CD14-positive monocyte (primary cell): ENCODE data around the gene ZNF518B. TPM values are rescaled to one million over a fixed set of nuclear protein-coding genes. Genes with fewer than 3 reads are reported as not detected.

Experiments
- DNase-seq, 3 donors: peaks; one replicate each; pipeline ENCODE4 v3.0.0-alpha.2; 2011 to 2022
- H2AFZ ChIP-seq: 2 replicates; pipeline ENCODE4 v1.6.0; 2012; ENCODE audit warnings: mild to moderate bottlenecking, low read depth, low read length, inconsistent platforms; ENCODE audit not compliant: insufficient read depth, poor library complexity, severe bottlenecking
- H3K27ac ChIP-seq, 2 donors: 1 replicate in 1 of 2; 2 replicates in 1 of 2; pipeline ENCODE4 v1.5.1; 2012 to 2013; ENCODE audit warnings: low read length in 2 of 2, control low read depth in 1 of 2, inconsistent platforms in 1 of 2, low read depth in 1 of 2, mild to moderate bottlenecking in 1 of 2
- H3K27me3 ChIP-seq, 2 donors: one replicate each; pipeline versions ENCODE4 v1.6.0 to v1.6.1; 2011 to 2013; ENCODE audit warnings: low read length in 2 of 2; ENCODE audit not compliant: control insufficient read depth in 2 of 2, insufficient read depth in 2 of 2
- H3K36me3 ChIP-seq, 2 donors: replicated peaks in 1 of 2; 1 replicate in 1 of 2; 2 replicates in 1 of 2; pipeline versions ENCODE4 v1.5.1 to v1.6.1; 2012 to 2013; ENCODE audit warnings: low read length in 2 of 2, control low read depth in 1 of 2, inconsistent platforms in 1 of 2, mild to moderate bottlenecking in 1 of 2; ENCODE audit not compliant: insufficient read depth in 2 of 2, control insufficient read depth in 1 of 2
- H3K4me1 ChIP-seq, 2 donors: 1 replicate in 1 of 2; 2 replicates in 1 of 2; pipeline versions ENCODE4 v1.5.1 to v1.6.1; 2012 to 2013; ENCODE audit warnings: low read length in 2 of 2, control low read depth in 1 of 2, inconsistent platforms in 1 of 2, mild to moderate bottlenecking in 1 of 2, moderate library complexity in 1 of 2; ENCODE audit not compliant: insufficient read depth in 2 of 2, control insufficient read depth in 1 of 2
- H3K4me2 ChIP-seq: replicated peaks from 2 replicates; pipeline ENCODE3; 2012; ENCODE audit warnings: low read length, moderate library complexity, mild to moderate bottlenecking; ENCODE audit not compliant: poor library complexity, severe bottlenecking; ENCODE audit errors: extremely low read depth
- H3K4me3 ChIP-seq, 3 experiments: fragments of 200-600 bp in 1 of 3; sonication (generic) in 1 of 3; replicated peaks in 1 of 3; 1 replicate in 2 of 3; 2 replicates in 1 of 3; pipeline ENCODE4 v1.5.1; 2011 to 2013; ENCODE audit warnings: low read length in 3 of 3, mild to moderate bottlenecking in 3 of 3, control low read depth in 2 of 3, low read depth in 2 of 3, inconsistent platforms in 1 of 3, moderate library complexity in 1 of 3
- H3K79me2 ChIP-seq: 2 replicates; pipeline ENCODE4 v1.6.0; 2012; ENCODE audit warnings: mild to moderate bottlenecking, control low read depth, inconsistent platforms, low read length, moderate library complexity; ENCODE audit not compliant: insufficient read depth
- H3K9ac ChIP-seq: 2 replicates; pipeline ENCODE4 v1.6.0; 2017; ENCODE audit warnings: low read length, mild to moderate bottlenecking; ENCODE audit not compliant: insufficient read depth, poor library complexity, severe bottlenecking
- H3K9me3 ChIP-seq, 2 donors: replicated peaks in 1 of 2; 1 replicate in 1 of 2; 2 replicates in 1 of 2; pipeline versions ENCODE4 v1.5.1 to v1.6.1; 2012 to 2013; ENCODE audit warnings: low read length in 2 of 2, control low read depth in 1 of 2; ENCODE audit not compliant: control insufficient read depth in 1 of 2, insufficient read depth in 1 of 2
- H4K20me1 ChIP-seq: 2 replicates; pipeline ENCODE4 v1.6.0; 2012; ENCODE audit warnings: mild to moderate bottlenecking, low read length, control low read depth, moderate library complexity; ENCODE audit not compliant: insufficient read depth
- H3K27ac Mint-ChIP-seq, 7 donors: one replicate each; pipeline ENCODE4 v1.8.0; 2020; ENCODE audit warnings: mild to moderate bottlenecking in 7 of 7, mixed read lengths in 7 of 7, moderate library complexity in 6 of 7, inconsistent platforms in 2 of 7
- H3K27me3 Mint-ChIP-seq, 3 donors: one replicate each; pipeline ENCODE4 v1.8.0; 2021 to 2022; ENCODE audit warnings: low read depth in 3 of 3, mild to moderate bottlenecking in 3 of 3, mixed read lengths in 3 of 3, moderate library complexity in 3 of 3, inconsistent platforms in 1 of 3
- H3K36me3 Mint-ChIP-seq, 2 donors: one replicate each; pipeline ENCODE4 v1.8.0; 2020; ENCODE audit warnings: mixed read lengths in 2 of 2, inconsistent platforms in 1 of 2, mild to moderate bottlenecking in 1 of 2
- H3K4me1 Mint-ChIP-seq: one replicate; pipeline ENCODE4 v1.8.0; 2020; ENCODE audit warnings: mild to moderate bottlenecking, mixed read lengths
- H3K4me3 Mint-ChIP-seq, 2 donors: one replicate each; pipeline ENCODE4 v1.8.0; 2020; ENCODE audit warnings: mild to moderate bottlenecking in 2 of 2, mixed read lengths in 2 of 2, moderate library complexity in 1 of 2
- H3K9me3 Mint-ChIP-seq, 7 donors: one replicate each; pipeline ENCODE4 v1.8.0; 2020 to 2022; ENCODE audit warnings: mixed read lengths in 7 of 7, mild to moderate bottlenecking in 6 of 7, moderate library complexity in 6 of 7, inconsistent platforms in 2 of 7
- CTCF ChIP-seq: fragments of 200-600 bp; IDR thresholded peaks from one replicate; pipeline ENCODE4 v1.8.0; 2022; ENCODE audit warnings: antibody characterized with exemption, mild to moderate bottlenecking
- WGBS: methylation state at CpG from one replicate; pipeline ENCODE4 v1.1.5; 2013; ENCODE audit warnings: missing lambda C conversion rate; ENCODE audit not compliant: insufficient coverage; 5-methylcytosine and 5-hydroxymethylcytosine counted together
- intact Hi-C, 2 donors: fragments of 100-400 bp; cut with micrococcal nuclease; formaldehyde crosslinking; loops; one replicate each; pipeline versions ENCODE4 v1.15.0 to v1.15.1; 2023
- polyA plus RNA-seq, 3 donors: library from polyadenylated mRNA; depleted of rRNA in 1 of 3; unstranded in 2 of 3; stranded (reverse) in 1 of 3; fragments of 300-500 nt in 2 of 3; fragments of >200 nt in 1 of 3; fragmentation: Illumina TruSeq in 2 of 3; gene quantifications; 1 replicate in 2 of 3; 2 replicates in 1 of 3; pipeline ENCODE4 v1.2.3, GENCODE V29; 2012 to 2021

The ZNF518B gene
- polyA plus RNA-seq, 3 donors: 4.5 to 11.3 (median 5.4) TPM

DNA sequence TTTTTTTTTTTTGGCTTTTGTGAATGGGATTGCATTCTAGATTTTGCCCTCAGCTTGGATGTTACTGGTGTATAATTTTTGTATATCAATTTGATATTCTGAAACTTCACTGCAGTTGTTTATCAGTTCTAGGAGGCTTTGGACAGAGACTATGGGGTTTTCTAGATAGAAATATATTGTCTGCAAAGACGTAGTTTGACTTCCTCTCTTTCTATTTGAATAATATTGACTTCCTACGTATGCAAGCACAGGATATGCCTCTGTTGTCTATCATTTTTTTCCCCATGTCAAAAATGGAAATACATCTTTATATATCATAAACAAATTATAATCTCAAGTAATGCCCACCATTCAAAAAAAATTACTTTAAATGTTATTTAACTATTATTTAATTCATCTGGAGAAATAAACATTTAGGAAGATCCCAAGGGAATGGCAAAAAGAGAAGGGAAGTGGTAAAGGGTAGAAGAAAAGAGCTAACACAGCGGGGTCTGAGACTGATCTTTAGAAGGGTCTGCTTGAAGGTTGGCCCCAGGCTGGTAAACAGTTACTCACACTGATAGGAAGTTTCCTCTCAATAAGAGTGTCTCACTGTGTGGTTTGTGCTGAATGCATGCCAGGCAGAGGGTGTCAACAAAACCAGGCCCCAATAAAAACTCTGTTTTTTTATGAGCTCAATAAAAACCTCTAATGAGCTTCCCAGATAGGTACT is 35.7 kb downstream of the ZNF518B start:
- Mint-ChIP-seq H3K36me3 (no peaks in the 10 kb centered on the region), H3K9me3 (peaks cover 0 to 4% (median 3%) of the 10 kb centered on the region in 7 donors), H3K4me1 (no peaks in the 10 kb centered on the region), H3K4me3 (no peak overlapping the region), H3K27ac (no peak overlapping the region), H3K27me3 (peaks cover 2 to 7% (median 3%) of the 10 kb centered on the region in 3 donors)
- no CpG with 5 or more reads among the region's 3 CpGs for WGBS
- H3K27ac ChIP-seq: no peak overlapping the region
- no peak for DNase-seq
- no peak overlapping the region for H3K4me2 ChIP-seq
- TF ChIP-seq CTCF: no peak
- no peak overlapping the region for H3K4me3 ChIP-seq
- no peaks in the 10 kb centered on the region for H3K9me3 ChIP-seq
- no peaks in the 10 kb centered on the region for H3K27me3 ChIP-seq
- H3K79me2 ChIP-seq: no peaks in the 10 kb centered on the region
- H4K20me1 ChIP-seq: no peaks in the 10 kb centered on the region
- intact Hi-C loops: no loop called here
- H3K4me1 ChIP-seq: no peaks in the 10 kb centered on the region
- no peaks in the 10 kb centered on the region for H3K36me3 ChIP-seq
- H3K9ac ChIP-seq: no peak overlapping the region
- H2AFZ ChIP-seq: no peak overlapping the region

- no peaks in the 10 kb centered on the region for H4K20me1 ChIP-seq
- H3K4me3 Mint-ChIP-seq: no peak overlapping the region
- WGBS: 98% methylated on average over 5 of the region's 6 CpGs
- no peak overlapping the region for H3K9ac ChIP-seq
- H3K9me3 ChIP-seq: no peaks in the 10 kb centered on the region
- no peaks in the 10 kb centered on the region for H3K79me2 ChIP-seq
- no peak for TF ChIP-seq CTCF
- H3K36me3 Mint-ChIP-seq: no peaks in the 10 kb centered on the region
- H3K27ac Mint-ChIP-seq: no peak overlapping the region
- H3K4me1 Mint-ChIP-seq: no peaks in the 10 kb centered on the region
- intact Hi-C loops: no loop called here
- no peak overlapping the region for H3K27ac ChIP-seq
- H2AFZ ChIP-seq: no peak overlapping the region
- no peaks in the 10 kb centered on the region for H3K27me3 ChIP-seq
- no peak overlapping the region for H3K4me2 ChIP-seq
- no peak for DNase-seq
- peaks cover 0 to 3% (median 2%) of the 10 kb centered on the region in 3 donors for H3K27me3 Mint-ChIP-seq
- H3K9me3 Mint-ChIP-seq: peaks cover 0 to 3% (median 0%) of the 10 kb centered on the region in 7 donors
- no peaks in the 10 kb centered on the region for H3K36me3 ChIP-seq
- no peaks in the 10 kb centered on the region for H3K4me1 ChIP-seq
- H3K4me3 ChIP-seq: no peak overlapping the region
Observed at GRCh38 chr4:10417740-10418139, 39.5 kb downstream of the ZNF518B start.
